ENCODE measurements around the gene CMC2.
A peak's percentile ranks its signal among the peaks of the same experiment; 100 is the strongest.

CMC2 gene

DNA sequence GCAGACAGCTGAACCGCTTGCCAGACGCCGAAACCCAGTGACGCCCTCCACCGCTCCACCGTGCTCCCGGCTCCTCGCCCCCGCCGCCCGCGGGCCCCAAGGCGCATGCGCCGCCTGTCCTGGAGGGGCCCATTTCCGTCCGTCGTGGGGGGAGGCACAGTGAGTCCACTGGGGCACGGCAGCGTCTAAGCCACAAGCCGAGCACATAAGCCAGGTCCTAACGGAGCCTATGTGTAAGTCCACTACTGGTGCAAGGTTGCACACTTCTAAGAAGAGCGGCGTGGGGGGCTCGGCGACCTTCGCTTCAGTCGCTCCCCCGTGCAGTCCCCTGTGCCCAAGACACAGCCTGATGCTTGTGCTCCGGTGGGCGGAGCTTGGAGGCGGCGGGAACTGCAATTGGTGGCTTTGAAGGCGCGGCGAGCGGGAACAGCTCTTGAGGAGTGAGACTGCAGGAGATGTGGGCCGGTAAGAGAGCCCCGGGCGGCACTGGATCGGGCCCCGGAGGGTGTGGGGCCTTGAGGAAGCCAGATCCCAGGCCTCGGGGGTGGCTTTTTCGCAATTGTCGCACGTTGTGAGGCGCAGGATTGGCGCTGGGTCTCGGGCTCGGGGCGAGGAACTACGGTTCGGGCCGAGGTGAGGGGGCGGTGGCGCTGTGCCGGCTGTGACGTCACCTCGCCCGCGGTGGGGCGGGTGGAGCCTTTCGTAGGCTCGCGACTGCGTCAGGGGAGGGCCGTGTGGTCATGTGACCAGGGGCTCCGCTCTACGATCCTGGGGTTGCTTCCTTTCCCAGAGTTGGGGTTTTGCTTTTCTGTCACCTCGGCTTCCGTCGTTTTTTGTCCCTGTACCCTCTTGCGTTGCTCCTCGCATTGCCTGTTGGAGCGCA, at the start of gene CMC2, which contains the start of gene CENPN:
TSS of gene CMC2 (minus strand) at position 73 of the 883 bp plus-strand sequence. CDS start 9,491 bp downstream, outside the sequence.
TSS of gene CENPN (plus strand) at position 402 of the 883 bp plus-strand sequence. CDS start 4,726 bp downstream, outside the sequence.
- peak; percentile 92 to 93 for DNase-seq (ENCODE audit: low read depth in 2 of 2)

DNA sequence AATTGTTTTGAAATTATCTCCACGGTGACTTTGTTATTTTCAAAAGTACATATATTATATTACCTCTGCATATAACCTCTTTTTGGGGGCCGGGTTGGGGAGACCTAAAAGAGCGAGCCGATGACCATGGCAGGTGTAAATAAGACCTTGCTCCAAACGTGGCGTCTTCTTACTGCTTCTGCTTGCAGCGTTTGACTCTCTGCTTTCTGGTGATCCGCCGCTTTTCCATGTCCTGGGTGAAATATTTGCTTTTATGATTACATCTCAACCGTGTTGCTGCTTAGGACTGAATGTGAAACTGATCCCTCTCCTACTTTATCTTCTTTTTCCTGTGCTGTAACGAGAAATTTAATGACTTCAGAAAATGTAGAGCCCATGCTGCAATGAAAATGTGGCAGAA, 47.1 kb upstream of the CMC2 start:
- DNase-seq (ENCODE audit: low read depth in 2 of 2) = no peak

GRCh38 chr16:81042821-81043220, 36.1 kb upstream of the CMC2 start:
- DNase-seq (ENCODE audit: low read depth in 2 of 2) = no peak

DNA sequence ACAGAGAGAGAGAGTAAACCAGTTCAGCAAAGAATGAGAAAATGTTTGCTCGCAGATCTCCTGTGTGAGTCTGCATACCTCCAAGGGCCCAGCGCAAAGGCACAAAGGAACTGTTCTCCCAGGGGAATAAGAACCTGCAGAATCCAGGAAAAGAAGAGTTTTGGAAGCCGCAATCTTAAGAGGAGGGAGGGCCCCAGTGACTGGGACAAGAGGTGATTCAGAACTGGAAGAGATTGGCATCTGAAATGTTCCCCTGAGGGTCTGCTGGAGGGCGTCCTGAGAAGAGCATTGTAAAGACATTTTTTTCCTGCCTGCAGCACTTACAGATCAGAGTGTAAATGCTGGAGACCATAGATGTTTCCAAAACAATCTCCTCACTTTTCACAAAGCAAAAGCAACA, 35.0 kb upstream of the CMC2 start:
- DNase-seq (ENCODE audit: low read depth in 2 of 2) = no peak

- no peak for DNase-seq (ENCODE audit: low read depth in 2 of 2)
Measured at GRCh38 chr16:81040842-81041241, 34.2 kb upstream of the CMC2 start.

DNA sequence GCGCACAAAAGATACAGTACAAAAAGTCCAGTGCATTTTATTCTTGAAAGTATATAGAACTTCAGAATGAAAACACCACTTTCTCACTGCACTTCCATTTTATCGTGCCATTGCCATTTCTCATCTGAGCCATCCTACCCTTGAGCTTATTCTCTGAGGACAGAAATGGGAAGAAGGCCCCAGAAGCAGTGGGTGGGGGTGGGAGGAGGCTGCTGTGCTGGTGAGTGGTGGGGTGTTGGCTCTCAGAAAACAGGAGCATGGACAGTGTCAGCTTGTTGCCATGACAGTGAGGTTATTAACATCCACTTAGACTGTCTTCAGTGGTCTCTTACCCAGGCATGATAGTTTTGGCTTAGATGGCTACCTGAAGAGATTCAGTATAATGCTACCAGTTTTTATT, 33.4 kb upstream of the CMC2 start:
- no peak for DNase-seq (ENCODE audit: low read depth in 2 of 2)

- no peak for DNase-seq (ENCODE audit: low read depth in 2 of 2)
Measured at GRCh38 chr16:81036751-81037350, 30.2 kb upstream of the CMC2 start.

DNA sequence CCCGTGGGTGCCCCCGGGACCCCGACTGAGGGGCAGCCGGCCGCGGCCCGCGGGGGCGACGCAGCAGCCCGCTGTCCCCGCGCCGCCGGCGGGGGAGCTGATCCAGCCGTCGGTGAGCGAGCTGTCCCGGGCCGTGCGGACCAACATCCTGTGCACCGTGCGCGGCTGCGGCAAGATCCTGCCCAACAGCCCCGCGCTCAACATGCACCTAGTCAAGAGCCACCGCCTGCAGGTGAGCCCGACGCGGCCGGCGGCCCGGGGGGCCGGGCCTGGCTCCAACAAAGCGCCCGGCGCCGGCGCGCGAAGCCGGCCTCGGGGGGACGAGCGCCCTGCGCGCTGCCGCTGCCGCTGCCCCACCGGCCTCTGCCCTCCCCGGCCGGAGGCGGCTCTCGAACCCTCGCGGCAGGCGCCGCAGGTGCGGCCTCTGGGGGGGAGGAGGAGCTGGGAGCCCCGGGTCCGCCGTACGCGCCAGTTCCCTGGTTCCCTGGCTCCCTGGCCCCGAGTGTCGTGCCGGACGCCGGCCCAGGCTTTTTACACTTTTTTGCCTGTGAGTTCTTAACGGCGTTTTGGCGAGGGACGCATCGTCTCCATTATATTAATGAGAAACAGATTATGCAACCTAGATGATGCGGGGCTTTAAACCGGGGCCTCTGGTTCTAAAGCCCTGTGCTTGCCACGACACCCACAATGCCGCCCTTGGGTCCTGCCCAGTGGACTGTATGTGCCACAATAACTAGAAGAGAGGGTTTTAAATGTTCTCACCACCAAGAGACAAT, 29.5 kb upstream of the CMC2 start:
- no peak for DNase-seq (ENCODE audit: low read depth in 2 of 2)

DNA sequence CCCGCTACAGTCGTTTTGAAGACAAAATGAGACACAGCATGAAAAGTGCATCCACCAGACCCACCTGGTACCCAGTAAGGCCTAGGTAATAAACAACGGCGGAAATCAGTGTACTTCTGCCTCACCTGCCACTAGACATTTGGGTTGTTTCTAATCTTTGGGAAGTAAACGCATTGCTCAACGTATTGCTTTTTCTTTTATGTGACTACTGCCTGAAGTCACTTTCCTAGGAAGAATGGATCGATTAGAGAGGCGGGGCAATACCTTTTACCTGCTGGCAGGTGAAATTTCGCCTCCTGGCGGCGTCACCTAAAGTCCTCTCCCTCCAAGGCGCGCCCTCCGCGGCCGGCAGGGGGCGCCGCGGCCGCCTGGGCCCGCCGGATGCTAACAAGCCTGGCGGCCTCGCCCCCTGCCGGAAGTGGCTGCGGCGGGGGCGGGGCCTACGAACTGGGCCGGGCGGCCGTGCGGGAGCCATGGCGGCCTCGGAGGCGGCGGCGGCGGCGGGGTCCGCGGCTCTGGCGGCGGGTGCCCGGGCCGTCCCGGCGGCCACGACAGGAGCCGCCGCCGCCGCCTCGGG, 28.8 kb upstream of the CMC2 start, which contains the start of gene ATMIN:
TSS of gene ATMIN (plus strand) at position 445 of the 577 bp plus-strand sequence. CDS start at position 474, 29 bp downstream.
- DNase-seq (ENCODE audit: low read depth in 2 of 2) = peak; percentile 78 to 86

DNA sequence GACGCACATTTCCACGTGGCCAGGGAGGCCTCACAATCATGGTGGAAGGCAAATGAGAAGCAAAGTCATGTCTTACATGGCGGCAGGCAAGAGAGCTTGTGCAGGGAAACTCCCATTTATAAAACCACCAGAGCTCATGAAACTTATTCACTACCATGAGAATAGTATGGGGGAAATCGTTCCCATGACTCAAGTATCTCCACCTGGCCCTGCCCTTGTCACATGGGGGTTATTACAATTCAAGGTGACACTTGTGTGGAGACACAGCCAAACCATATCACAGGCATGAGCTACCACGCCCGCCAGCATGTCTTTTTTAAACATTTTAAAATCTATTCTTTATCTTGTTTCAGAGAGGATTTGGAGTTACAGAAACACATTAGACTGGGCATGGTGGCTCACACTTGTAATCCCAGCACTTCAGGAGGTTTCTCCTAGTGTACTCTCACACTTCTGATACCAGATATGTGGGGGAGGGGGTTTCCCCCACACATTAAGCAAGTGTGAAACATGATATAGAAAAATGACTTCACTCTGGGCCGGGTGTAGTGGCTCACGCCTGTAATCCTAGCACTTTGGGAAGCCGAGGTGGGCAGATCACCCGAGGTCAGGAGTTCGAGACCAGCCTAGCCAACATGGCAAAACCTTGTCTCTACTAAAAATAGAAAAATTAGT, 23.4 kb upstream of the CMC2 start:
- peak; percentile 4 to 11 for DNase-seq (ENCODE audit: low read depth in 2 of 2)

- no peak for DNase-seq (ENCODE audit: low read depth in 2 of 2)
Measured at GRCh38 chr16:81026429-81026828, 19.7 kb upstream of the CMC2 start.

- no peak for DNase-seq (ENCODE audit: low read depth in 2 of 2)
Measured at GRCh38 chr16:81018496-81018895, 11.8 kb upstream of the CMC2 start.

- no peak for DNase-seq (ENCODE audit: low read depth in 2 of 2)
Measured at GRCh38 chr16:81014672-81015071, 8.0 kb upstream of the CMC2 start.

DNA sequence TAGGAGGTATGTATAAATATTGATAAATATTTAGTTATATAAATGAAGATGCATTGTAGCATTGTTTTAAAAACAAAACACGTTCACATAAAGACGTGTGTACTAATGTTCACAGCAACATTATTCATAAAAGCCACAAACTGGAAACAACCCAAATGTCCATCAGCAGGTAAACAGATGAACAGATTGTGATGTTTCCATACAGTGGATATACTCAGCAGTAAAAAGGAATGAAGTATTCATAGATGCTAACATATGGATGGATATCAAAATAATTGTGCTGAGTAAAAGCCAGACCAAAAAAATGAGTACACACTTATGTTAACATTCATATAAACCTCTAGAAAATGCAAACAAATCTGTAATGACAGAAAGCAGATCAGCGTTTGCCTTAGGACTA, 6.3 kb upstream of the CMC2 start:
- DNase-seq (ENCODE audit: low read depth in 2 of 2) = no peak

GRCh38 chr16:81008505-81008789, 1.8 kb upstream of the CMC2 start:
- no peak for DNase-seq (ENCODE audit: low read depth in 2 of 2)

- peak; percentile 58 to 62 for DNase-seq (ENCODE audit: low read depth in 2 of 2)
Measured at GRCh38 chr16:81006211-81006812, 373 bp downstream of the CMC2 start.

GRCh38 chr16:81005610-81006161, 999 bp downstream of the CMC2 start:
- no peak for DNase-seq (ENCODE audit: low read depth in 2 of 2)

DNA sequence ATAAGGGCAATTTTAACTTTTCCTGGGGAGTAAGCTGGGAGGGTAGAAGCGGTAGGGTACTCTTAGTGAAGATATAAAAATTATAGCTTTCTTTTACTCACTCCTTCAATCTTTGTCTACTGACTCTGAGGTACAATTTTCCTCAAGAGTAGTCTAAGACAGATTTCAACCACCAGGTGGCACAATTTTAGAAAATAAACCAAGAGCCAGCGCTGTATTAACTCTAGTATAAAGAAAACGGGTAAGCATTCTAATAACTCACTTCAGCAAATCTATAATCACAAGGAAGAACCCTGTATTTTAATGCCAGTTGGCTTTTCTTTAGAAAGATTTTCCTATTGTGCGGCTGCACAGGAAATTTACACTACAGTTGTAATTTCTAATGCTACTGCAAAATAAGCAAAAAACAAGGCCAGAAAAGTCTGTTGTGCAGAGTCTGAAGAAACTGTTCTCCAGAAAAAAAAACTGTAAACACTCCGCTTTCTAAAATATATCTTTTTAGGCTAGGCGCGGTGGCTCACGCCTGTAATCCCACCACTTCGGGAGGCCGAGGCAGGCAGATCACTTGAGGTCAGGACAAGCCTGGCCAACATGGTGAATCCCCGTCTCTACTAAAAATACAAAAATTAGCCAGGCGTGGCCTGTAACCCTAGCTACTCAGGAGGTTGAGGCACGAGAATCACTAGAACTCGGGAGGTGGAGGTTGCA, 1.9 kb downstream of the CMC2 start:
- peak in 1 of 2 donors; percentile 25 for DNase-seq (ENCODE audit: low read depth in 2 of 2)

DNA sequence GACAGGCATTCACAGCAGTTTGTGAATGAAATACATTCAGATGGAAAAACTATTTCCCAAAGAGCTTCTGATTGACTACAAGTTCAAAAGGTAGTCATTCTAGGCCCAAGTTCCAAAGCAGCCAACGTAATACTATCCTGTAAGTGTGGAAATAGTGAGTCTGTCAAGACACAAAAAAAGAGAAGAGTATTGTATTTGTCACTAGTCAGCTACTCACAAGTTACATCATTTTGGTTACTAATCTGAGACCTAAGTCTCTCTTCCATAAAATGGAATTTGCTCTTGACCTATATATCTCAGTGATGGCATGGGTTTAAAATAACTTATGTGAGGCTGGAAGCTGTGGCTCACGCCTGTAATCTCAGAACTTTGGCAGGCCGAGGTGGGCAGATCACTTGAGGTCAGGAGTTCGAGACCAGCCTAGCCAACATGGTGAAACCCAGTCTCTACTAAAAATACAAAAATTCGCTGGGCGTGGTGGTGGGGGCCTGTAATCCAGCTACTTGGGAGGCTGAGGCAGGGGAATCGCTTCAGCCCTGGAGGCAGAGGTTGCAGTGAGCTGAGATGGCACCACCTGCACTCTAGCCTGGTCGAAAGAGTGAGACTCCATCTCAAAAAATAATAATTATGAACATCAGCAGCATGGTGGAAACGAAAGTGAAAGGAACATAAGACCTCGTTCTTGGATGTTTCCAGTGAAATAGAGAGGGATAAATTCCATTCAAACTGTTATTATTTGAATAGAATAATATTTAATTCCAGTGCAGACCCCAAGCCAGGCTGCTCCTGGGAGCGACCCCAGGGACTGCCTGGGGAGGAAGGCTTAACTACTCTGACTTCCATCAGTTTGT, 2.9 kb downstream of the CMC2 start:
- DNase-seq (ENCODE audit: low read depth in 2 of 2) = no peak

All from activated CD4-positive, alpha-beta T cell treated with anti-CD3 and anti-CD28 coated beads for 24 hours (primary cell).